ENCODE data around the gene LMOD3. TPM values are rescaled to one million over a fixed set of nuclear protein-coding genes. Genes with fewer than 3 reads are reported as not detected.

LMOD3 gene
- total and polyA plus RNA-seq, 2 of the 8 experiments (the other 6 are each of a cell fraction or from before 2014, with no cell fraction given) = not detected

DNA sequence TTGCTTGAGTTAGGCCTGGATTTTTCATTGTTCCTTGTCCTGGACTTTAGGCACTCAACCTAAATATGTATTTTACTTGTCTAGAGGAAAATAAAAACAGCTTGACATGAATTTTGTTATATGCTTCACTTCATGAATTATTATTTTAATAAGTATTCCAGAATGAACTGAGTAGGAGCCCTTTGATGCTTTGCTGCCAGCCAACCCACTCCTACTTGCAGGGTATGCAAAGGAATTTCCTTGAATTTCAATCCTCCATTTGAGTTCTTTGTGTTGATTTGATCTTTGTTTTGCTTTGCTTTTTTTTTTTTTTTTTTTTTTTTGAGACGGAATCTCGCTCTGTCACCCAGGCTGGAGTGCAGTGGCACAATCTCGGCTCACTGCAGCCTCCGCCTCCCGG is 26.1 kb downstream of the LMOD3 start (continued):
- TF ChIP-seq SIX5 (IDR thresholded peaks at IDR 0.05; ENCODE audit: low read depth, low read length) = no peak
- no peak for TF ChIP-seq CTBP2 (IDR thresholded peaks at IDR 0.05; ENCODE audit: borderline replicate concordance, insufficient read depth, insufficient read length, low read length)
- no peak for TF ChIP-seq TEAD4 (IDR thresholded peaks at IDR 0.05; ENCODE audit: low read depth, low read length)
- TF ChIP-seq CBX5 (IDR thresholded peaks at IDR 0.05; ENCODE audit: low read depth, low read length) = no peak
- no peak for TF ChIP-seq JUN (IDR thresholded peaks at IDR 0.05; ENCODE audit: low read depth, low read length)
- TF ChIP-seq ASH2L (IDR thresholded peaks at IDR 0.05; ENCODE audit: low read length) = no peak

Measured in H1 (cell line).